K562 (cell line): Measurements from ENCODE around the gene ANO2.

Source experiments
- ADNP ChIP-seq: fragments of 200-800 bp; sonication (Bioruptor generic); IDR thresholded peaks from 2 replicates; pipeline ENCODE4 v1.6.1; 2016; ENCODE audit warnings: missing genetic modification characterization, missing compliant biosample characterization
- EP300 ChIP-seq: IDR thresholded peaks from 2 replicates; pipeline ENCODE4 v1.6.1; 2012; ENCODE audit warnings: low read length, improper control_type of control experiment
- SP1 ChIP-seq: sonication (generic); formaldehyde crosslinking; IDR thresholded peaks from 2 replicates; pipeline ENCODE4 v1.8.1; 2022; ENCODE audit warnings: mild to moderate bottlenecking, missing genetic modification reagents
- ZZZ3 ChIP-seq: fragments of 450-650 bp; IDR thresholded peaks from 2 replicates; pipeline ENCODE4 v1.6.1; 2016; ENCODE audit warnings: antibody characterized with exemption, mild to moderate bottlenecking, moderate library complexity
- TF ChIP-seq, protein P1 (sequence below): fragments of 250-450 bp; sonication (Bioruptor Pico); IDR thresholded peaks from 2 replicates; pipeline ENCODE4 v1.4.0; 2020; ENCODE audit warnings: mild to moderate bottlenecking, moderate library complexity, borderline replicate concordance
- TF ChIP-seq, protein P2 (sequence below): sonication (generic); formaldehyde crosslinking; IDR thresholded peaks from 2 replicates; pipeline ENCODE4 v1.8.0; 2022; ENCODE audit warnings: mild to moderate bottlenecking, low read depth, missing genetic modification reagents
- TF ChIP-seq, protein P3 (sequence below): fragments of 450-650 bp; formaldehyde crosslinking; IDR thresholded peaks from 2 replicates; pipeline ENCODE4 v1.4.0; 2020; ENCODE audit warnings: mild to moderate bottlenecking, mixed read lengths

DNA sequence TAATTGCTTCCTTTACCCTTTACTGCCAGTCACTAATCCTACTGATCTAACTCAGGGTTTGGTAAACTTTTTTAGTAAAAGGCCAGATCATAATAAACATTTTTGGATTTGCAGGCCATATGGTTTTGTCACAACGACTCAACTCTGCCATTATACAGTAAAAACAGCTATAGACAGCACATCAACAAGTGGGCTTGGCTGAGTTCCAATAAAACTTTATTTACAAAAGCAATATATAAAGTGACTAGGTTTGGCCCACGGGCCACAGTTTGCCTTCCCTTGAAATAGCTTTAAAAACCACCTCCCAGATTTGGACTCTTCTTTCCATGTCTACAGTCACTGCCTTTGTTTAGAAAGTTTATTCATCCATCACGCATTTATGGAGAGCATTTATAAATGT, 366.3 kb downstream of the ANO2 start:
- TF ChIP-seq, protein P1, sequence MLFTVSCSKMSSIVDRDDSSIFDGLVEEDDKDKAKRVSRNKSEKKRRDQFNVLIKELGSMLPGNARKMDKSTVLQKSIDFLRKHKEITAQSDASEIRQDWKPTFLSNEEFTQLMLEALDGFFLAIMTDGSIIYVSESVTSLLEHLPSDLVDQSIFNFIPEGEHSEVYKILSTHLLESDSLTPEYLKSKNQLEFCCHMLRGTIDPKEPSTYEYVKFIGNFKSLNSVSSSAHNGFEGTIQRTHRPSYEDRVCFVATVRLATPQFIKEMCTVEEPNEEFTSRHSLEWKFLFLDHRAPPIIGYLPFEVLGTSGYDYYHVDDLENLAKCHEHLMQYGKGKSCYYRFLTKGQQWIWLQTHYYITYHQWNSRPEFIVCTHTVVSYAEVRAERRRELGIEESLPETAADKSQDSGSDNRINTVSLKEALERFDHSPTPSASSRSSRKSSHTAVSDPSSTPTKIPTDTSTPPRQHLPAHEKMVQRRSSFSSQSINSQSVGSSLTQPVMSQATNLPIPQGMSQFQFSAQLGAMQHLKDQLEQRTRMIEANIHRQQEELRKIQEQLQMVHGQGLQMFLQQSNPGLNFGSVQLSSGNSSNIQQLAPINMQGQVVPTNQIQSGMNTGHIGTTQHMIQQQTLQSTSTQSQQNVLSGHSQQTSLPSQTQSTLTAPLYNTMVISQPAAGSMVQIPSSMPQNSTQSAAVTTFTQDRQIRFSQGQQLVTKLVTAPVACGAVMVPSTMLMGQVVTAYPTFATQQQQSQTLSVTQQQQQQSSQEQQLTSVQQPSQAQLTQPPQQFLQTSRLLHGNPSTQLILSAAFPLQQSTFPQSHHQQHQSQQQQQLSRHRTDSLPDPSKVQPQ (CRISPR knock-in tag) = no peak
- TF ChIP-seq EP300 (no peak), ADNP (tag) (no peak), ZZZ3 (no peak), SP1 (CRISPR knock-in tag) (no peak)
- TF ChIP-seq, protein P2, sequence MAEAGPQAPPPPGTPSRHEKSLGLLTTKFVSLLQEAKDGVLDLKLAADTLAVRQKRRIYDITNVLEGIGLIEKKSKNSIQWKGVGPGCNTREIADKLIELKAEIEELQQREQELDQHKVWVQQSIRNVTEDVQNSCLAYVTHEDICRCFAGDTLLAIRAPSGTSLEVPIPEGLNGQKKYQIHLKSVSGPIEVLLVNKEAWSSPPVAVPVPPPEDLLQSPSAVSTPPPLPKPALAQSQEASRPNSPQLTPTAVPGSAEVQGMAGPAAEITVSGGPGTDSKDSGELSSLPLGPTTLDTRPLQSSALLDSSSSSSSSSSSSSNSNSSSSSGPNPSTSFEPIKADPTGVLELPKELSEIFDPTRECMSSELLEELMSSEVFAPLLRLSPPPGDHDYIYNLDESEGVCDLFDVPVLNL (CRISPR knock-in tag) = no peak
- TF ChIP-seq, protein P3, sequence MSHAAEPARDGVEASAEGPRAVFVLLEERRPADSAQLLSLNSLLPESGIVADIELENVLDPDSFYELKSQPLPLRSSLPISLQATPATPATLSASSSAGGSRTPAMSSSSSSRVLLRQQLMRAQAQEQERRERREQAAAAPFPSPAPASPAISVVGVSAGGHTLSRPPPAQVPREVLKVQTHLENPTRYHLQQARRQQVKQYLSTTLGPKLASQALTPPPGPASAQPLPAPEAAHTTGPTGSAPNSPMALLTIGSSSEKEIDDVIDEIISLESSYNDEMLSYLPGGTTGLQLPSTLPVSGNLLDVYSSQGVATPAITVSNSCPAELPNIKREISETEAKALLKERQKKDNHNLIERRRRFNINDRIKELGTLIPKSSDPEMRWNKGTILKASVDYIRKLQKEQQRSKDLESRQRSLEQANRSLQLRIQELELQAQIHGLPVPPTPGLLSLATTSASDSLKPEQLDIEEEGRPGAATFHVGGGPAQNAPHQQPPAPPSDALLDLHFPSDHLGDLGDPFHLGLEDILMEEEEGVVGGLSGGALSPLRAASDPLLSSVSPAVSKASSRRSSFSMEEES (CRISPR knock-in tag) = no peak
